Gastrocnemius medialis (tissue), 4 donors: ENCODE measurements around the gene SGMS1.

Experiments
- CTCF ChIP-seq, 5 experiments: fragments of 450-650 bp in 3 of 5; fragments of 200-600 bp in 2 of 5; sonication (generic) in 2 of 5; IDR thresholded peaks in 4 of 5; conservative IDR thresholded peaks in 1 of 5; 1 replicate in 4 of 5; 2 replicates in 1 of 5; pipeline ENCODE4 v1.5.1; 2016 to 2019; ENCODE audit warnings: antibody characterized with exemption in 5 of 5, mild to moderate bottlenecking in 3 of 5, moderate library complexity in 3 of 5
- POLR2A ChIP-seq, 2 donors: fragments of 450-650 bp; IDR thresholded peaks; one replicate each; pipeline ENCODE4 v1.6.1; 2017; ENCODE audit warnings: antibody characterized with exemption in 2 of 2, mild to moderate bottlenecking in 2 of 2, moderate library complexity in 2 of 2

- no peak for TF ChIP-seq CTCF (IDR thresholded peaks at IDR 0.05 in 4 of 5, conservative IDR thresholded peaks at IDR 0.05 in 1 of 5)
- no peak for TF ChIP-seq POLR2A (IDR thresholded peaks at IDR 0.05)
These were observed 299.7 kb downstream of the SGMS1 start for GRCh38 chr10:50324046-50324445.
